Fibroblast of skin of right biceps (primary cell): ENCODE measurements around the gene MAGOH.

Experiments used
- DNase-seq: peaks from one replicate; pipeline ENCODE4 v3.0.0-alpha.2; 2013

MAGOH gene

DNA sequence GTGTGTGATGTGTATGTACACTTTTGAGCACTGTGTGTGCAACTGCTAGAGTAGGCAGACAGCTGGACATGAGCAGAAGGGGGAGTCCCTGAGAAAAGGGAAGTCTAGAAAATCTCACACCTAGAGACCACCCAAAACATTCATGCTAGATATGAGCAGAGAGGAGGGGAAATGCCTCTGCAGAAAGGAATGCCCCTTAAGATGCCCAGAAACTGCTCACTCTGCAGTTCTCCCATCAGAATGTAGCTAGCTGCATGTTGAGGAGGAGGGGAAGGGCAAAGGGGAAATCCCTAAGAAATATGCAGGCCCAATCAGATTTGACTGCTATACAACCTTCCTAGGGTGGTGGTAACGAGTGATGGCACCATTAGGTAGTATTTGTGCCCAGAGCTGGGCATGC, 31.8 kb upstream of the MAGOH start:
- no peak for DNase-seq

- no peak for DNase-seq
These were observed 29.4 kb upstream of the MAGOH start for GRCh38 chr1:53267761-53268160.

GRCh38 chr1:53266038-53266437, 27.7 kb upstream of the MAGOH start:
- no peak for DNase-seq

- no peak for DNase-seq
These were observed 27.3 kb upstream of the MAGOH start for GRCh38 chr1:53265581-53265980.

DNA sequence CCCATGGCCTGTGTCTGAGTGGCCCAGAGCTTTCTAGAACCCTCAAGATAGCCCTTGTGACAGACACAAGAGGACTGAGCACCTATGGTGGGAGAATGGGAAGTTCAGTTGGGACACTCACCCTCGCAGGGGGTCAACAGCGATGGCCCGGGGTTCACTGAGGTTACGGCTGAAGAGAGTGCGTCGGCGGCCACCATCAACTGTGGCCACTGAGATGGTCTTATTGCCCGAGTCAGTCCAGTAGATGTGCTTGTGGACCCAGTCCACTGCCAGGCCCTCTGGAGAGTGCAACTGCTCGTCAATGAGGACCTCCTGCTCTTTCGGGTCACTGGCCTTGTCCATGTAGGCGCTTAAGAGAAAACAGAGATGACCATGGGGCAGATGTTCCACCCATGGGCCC, 25.7 kb upstream of the MAGOH start:
- no peak for DNase-seq

GRCh38 chr1:53262000-53262399, 23.7 kb upstream of the MAGOH start:
- DNase-seq = no peak

DNA sequence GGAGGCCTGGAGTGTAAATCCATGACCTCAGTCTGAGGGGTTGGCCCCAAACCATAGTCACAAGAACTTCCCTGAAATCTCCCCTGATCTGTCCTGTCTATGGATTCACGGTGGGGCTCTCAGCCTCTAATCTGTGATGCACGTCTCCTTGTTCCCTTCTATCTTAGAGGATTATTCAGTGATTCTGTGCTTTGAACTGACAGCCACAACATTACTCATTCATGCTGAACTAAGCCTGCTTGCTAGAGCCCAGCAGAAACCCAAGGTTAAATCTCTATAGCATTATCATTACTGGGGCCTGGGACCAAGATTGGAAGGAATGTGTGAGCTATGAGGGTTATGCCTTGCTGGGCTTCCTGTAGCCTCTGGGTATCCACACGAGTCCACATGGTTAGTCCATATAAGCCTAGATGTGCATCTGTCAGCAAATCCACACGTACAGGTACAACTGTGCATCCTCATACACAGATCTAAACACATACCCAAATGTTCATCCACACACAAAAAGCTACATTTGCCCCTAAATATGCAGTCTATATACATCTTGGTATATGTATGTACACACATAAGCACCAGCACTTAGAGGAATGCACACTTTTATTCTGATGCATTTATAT, 22.4 kb upstream of the MAGOH start:
- no peak for DNase-seq

GRCh38 chr1:53259932-53260331, 21.6 kb upstream of the MAGOH start:
- DNase-seq = no peak

DNA sequence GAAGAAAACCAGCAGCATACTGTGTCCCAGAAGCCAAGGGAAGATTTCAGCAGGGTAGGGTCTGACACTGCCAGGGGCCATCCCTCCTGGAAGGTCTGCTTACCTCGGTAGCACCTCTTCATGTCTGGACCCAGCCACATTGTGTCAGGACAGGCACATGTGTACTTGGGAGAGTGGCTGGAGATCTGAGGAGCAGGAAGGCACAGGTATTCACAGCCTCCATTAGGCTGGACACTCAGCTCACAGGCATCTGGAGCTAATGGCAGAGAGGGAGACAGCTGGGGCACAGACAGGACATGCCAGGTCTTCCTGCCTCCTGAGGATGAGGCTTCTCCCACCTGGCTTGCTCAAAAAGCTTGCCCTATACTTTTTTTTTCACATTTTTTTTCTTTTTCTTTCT, 19.9 kb upstream of the MAGOH start:
- no peak for DNase-seq

DNA sequence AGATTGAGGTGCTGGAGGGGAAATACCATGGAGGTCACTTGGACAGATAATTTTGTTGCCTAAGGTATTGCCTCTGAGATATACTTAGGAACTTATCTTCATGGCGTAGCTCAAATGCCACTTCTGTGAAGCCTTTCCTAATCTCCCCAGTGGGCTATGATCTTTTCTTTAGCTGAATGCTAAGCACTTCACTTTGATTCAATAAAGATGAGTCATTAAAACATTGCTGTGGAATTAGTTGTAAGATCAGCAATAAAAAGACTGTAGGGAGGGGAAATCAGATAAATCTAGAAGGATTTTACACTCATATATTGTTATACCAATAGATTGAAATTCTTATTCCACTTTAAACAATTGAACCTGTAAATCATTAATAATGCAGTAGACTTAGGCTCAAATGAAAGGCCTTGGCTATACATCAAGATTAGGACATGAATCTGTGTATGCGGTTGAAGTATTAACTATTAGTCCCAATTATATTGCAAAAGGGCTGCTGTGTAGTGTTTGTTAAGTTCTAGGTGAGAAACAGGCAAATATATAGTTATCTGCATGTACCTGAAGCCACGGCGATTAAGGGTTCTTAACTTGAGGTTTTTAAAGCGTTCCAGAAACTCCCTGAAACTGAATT, 19.2 kb upstream of the MAGOH start:
- DNase-seq = peak; percentile 26

DNA sequence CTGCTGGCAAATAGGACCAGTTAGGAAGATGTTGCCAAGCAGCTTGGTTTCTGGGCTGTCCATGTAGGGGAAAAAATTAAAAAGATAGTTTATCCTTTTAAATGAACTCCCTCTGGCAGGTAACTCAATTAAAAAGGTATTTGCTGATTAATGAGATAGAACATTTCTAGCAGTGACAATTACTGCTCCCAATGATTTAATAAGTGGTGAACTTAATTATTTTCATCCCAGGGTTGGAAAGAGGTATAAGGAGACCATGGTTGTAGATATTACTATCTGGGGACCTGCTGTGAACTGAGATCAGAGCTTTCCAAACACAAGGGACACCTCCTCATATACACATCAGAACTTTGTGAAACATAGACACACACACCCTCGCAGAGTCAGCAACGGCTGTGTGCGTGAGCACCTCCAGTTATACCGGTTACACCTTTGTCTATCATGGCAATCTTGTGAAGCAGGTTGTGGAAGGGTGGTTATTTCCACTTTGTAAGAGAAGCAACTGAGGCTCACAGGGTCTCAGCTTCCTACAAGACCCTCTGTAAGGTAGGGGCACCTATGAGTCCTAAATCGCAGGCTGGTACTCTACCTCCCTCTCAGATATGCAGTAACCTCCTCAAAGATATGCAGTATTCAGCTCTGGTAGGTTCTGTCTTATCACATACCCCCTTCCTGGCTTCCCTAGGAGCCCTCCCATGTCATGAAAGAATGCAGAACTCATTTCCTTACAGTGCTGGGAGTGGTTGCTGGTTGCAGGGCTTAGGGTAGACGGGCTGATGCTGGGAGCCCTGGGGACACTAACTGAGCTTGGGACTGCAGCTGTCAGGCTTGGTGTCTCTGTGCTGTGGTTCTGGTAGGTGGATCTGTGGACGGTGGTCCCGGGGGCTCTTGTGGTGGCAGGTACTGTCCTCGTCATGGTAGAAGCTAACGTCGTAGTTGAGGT, 18.5 kb upstream of the MAGOH start:
- DNase-seq = no peak

DNA sequence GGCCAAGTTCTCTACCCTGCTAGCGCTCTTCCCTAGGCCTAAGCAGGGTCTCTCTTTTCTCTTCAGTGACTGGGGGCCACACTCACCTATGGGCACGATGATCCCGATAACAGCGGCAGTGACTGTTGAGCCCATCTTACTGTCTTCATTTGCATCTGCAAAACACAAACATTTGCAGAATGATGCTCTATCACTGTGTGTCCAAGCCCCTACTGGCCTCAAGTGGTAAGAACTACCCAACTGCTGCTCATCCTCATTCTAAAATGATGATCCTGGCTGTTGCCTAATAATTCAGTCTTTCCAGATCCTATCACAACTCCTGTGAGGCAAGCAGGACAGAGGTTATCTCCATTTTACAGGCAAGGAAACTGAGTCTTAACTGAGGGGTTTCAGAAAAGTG, 16.7 kb upstream of the MAGOH start:
- no peak for DNase-seq

DNA sequence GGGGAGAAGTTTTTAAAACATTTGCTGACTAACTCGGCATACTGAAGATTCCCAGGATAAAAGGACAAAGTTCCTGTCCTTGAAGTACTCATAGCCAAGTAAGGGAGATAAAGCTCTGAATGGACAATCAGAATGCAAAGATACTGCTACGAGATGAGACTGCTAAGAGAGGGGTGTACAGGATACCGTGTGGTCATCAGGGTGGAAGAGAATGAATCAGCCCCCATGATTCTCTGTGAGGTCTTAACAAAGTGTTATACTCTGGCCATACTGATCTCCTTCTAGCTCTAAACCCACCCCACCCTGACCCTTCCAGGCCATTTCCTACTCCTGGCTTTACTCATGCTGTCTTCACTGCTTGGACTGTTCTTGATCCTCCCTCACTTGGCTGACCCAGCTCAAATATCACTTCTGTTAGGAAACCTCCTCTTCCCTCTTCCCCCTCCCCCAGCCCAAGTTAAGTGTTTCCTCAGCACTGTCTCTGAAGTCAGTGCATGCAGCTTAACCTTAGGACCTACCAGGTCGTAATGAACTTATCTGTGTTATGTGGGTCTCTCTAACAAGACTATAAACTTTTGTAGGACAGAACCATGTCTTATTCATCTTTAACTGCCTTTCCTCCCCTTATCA, 15.8 kb upstream of the MAGOH start:
- peak; percentile 19 for DNase-seq

GRCh38 chr1:53250325-53250724, 12.0 kb upstream of the MAGOH start:
- no peak for DNase-seq

- peak; percentile 53 for DNase-seq
These were observed 11.4 kb upstream of the MAGOH start for GRCh38 chr1:53249706-53250105.

- peak; percentile 97 for DNase-seq
These were observed 8.2 kb upstream of the MAGOH start for GRCh38 chr1:53246261-53247134.

DNA sequence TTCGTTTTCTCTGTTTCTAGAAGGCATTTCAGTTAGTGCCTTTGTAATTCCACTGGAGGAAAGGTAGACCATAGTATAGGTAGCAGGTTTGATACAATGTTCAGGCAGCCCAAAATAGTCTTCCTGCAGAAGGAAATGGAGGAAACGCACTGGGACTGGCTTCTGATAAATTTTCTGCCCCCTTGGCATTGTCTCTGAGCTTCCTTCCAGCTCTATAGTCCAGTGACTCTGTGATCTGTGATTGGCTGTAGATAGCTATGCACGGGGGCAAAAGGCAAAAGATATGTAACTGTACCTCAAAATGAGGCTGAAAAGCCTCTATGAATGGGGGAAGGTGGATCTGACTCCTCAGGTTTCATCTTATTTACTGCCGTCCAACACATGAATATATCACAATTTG, 5.8 kb upstream of the MAGOH start:
- no peak for DNase-seq

- no peak for DNase-seq
These were observed 4.1 kb upstream of the MAGOH start for GRCh38 chr1:53242381-53242780.

DNA sequence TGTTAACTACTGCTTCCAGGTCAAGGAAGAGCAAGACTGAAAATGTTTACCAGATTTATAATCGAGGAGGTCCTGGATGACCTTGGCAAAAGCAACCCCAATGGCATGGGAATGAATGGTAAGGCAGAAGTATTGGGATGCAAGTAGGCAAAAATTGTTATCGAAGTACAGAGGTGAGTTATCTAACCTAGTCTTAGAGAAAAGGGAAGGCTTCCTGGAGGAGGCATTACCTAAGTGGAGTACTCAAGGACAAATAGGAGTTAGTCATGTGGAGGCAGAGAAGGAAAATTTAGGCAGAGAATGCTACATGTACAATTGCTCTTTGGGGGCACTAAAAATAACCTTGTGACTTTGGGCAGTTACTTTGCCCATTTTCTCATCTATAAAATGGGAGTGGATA, 3.5 kb upstream of the MAGOH start:
- no peak for DNase-seq

DNA sequence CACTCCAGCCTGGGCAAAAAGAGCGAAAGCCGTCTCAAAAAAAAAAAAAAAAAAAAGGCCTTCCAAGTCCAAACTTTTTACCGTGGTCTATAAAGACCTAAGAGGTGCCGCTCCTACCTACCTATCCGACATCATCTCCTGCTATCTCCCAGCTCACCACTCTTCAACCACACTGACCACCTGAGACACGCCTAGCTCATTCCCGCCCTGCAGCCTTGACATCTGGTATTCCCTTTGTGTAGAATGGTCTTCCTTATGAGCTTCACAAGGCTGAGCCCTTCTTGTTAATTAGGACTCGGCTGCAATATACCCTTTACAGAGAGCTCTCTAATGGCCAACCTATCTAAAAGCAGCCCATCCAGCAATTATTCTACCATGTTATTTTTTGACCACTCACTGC, 680 bp downstream of the MAGOH start:
- DNase-seq = no peak

DNA sequence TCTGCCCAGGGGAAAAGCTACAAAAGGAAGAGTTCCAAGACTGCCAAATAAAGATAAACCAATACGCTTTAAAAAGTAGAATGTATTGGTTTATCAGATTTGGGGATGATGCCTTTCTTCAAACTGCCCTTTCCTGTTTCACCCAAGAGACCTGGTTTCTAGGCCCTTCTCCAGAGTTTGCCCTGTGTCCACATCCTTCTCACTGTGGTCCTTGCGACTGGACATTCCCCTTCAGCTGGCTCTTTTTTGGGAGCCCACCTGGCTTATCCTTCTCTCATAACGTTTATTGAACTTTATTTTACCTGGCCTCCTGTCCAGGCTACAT, 17.4 kb downstream of the MAGOH start:
- DNase-seq = no peak

- DNase-seq = peak; percentile 90
These were observed 18.0 kb downstream of the MAGOH start, which contains the start of gene CZIB for GRCh38 chr1:53220171-53220961. Gene CZIB, minus strand, starts transcription at chr1:53220634. Its CDS starts 59 bp downstream, at chr1:53220575.
